ENCODE measurements around the gene THAP12. TPM values are rescaled to one million over a fixed set of nuclear protein-coding genes. Genes with fewer than 3 reads are reported as not detected.

Gene THAP12
- total RNA-seq, 1 experiment from 2014 or later = 42.5 TPM

- Histone ChIP-seq H3K79me1 (ENCODE audit: insufficient read depth, low read depth, low read length, poor library complexity, severe bottlenecking) (peaks cover 2% of the 10 kb centered on the region), H3K9me3 (ENCODE audit: control insufficient read depth, low read depth, low read length) (no peaks in the 10 kb centered on the region), H3K4me2 (ENCODE audit: insufficient read depth, insufficient read length, low read length) (no peak overlapping the region), H2BK12ac (ENCODE audit: insufficient read length, low read depth, low read length) (no peak overlapping the region), H3K23me2 (ENCODE audit: insufficient read length, low read depth, low read length, poor library complexity, severe bottlenecking) (no peaks in the 10 kb centered on the region), H3K27me3 (ENCODE audit: insufficient read depth, low read length) (no peaks in the 10 kb centered on the region), H2BK15ac (ENCODE audit: low read depth, low read length) (no peak overlapping the region), H3K79me2 (ENCODE audit: insufficient read depth, low read length) (no peaks in the 10 kb centered on the region), H3K4me1 (ENCODE audit: insufficient read depth, low read length) (no peaks in the 10 kb centered on the region), H3K9ac (ENCODE audit: extremely low read depth, insufficient read length, low read length) (no peak overlapping the region), H2BK5ac (ENCODE audit: insufficient read length, low read length) (no peak overlapping the region), H4K91ac (ENCODE audit: insufficient read length, low read depth, low read length) (no peak overlapping the region), H3K14ac (ENCODE audit: insufficient read depth, low read length) (no peak overlapping the region), H3K18ac (ENCODE audit: insufficient read length, low read depth, low read length) (no peak overlapping the region), H2BK20ac (ENCODE audit: low read depth, low read length, poor library complexity, severe bottlenecking) (no peak overlapping the region), H3T11ph (ENCODE audit: low read length) (no peak overlapping the region), H3K27ac (ENCODE audit: insufficient read length, low read depth, low read length) (no peak overlapping the region), H4K20me1 (ENCODE audit: control insufficient read depth, insufficient read depth, insufficient read length) (no peaks in the 10 kb centered on the region), H3K4ac (ENCODE audit: low read depth, low read length) (no peak overlapping the region), H2AK5ac (ENCODE audit: insufficient read length, low read length) (no peak overlapping the region), H4K5ac (ENCODE audit: insufficient read length, low read depth, low read length) (no peak overlapping the region), H2BK120ac (ENCODE audit: low read depth, low read length, poor library complexity, severe bottlenecking) (no peak overlapping the region), H4K8ac (replicated peaks; ENCODE audit: insufficient read length, low read depth, low read length) (no peak overlapping the region), H3K56ac (ENCODE audit: insufficient read length, low read depth, low read length) (no peak overlapping the region), H3K23ac (ENCODE audit: insufficient read length, low read depth, low read length) (no peak overlapping the region), H2AFZ (ENCODE audit: low read length) (no peak overlapping the region)
- Mint-ChIP-seq H3K4me3 (no peak overlapping the region), H3K27ac (no peak overlapping the region), H3K27me3 (ENCODE audit: low read depth) (no peaks in the 10 kb centered on the region), H3K9me3 (no peaks in the 10 kb centered on the region), H3K4me1 (peaks cover 6 to 11% of the 10 kb centered on the region in 2 experiments; a peak in 3 of 4 replicates), H3K36me3 (ENCODE audit: insufficient read depth in 1 of 3, low read depth in 3 of 3) (peaks cover 9 to 19% (median 16%) of the 10 kb centered on the region in 3 experiments; a peak in 6 of 7 replicates)
- no peak for TF ChIP-seq CTCF (conservative IDR thresholded peaks at IDR 0.05)
- WGBS (ENCODE audit: extremely low coverage, insufficient read length, low lambda C conversion rate) = no CpG with 5 or more reads among the region's 7 CpGs
- no peak for DNase-seq
Measured at GRCh38 chr11:76362716-76363115, 18.2 kb downstream of the THAP12 start.
